Naive thymus-derived CD8-positive, alpha-beta T cell (primary cell): ENCODE results near the gene FBXL17. TPM values are rescaled to one million over a fixed set of nuclear protein-coding genes. Genes with fewer than 3 reads are reported as not detected.
A peak's percentile ranks its signal among the peaks of the same experiment; 100 is the strongest.

Source experiments
- ATAC-seq, 2 donors: fragments of 150-1000 bp; cut with Tn5 transposase in 1 of 2; sonication (Bioruptor Pico), chemical (Tn5 transposase) in 1 of 2; 1 replicate in 1 of 2; 2 replicates in 1 of 2; pipeline ENCODE4 v1.10.0; 2021; ENCODE audit warnings: mild to moderate bottlenecking in 2 of 2, moderate library complexity in 2 of 2
- POLR2A ChIA-PET: fragments of 350-600 bp; sonication (Branson Sonifier 250); formaldehyde crosslinking; loops from one replicate; lab custom pipeline; 2021; ENCODE audit warnings: antibody characterized with exemption; lab: Charles Lee
- DNase-seq, 10 donors: peaks; one replicate each; pipeline versions ENCODE4 v3.0.0 to v3.0.0-alpha.2; 2020 to 2022
- H3K27ac Mint-ChIP-seq, 10 donors: one replicate each; pipeline ENCODE4 v1.8.0; 2020 to 2022; ENCODE audit warnings: mild to moderate bottlenecking in 10 of 10, mixed read lengths in 10 of 10, moderate library complexity in 4 of 10, inconsistent platforms in 1 of 10
- H3K27me3 Mint-ChIP-seq, 5 donors: one replicate each; pipeline ENCODE4 v1.8.0; 2021 to 2022; ENCODE audit warnings: mixed read lengths in 5 of 5
- H3K36me3 Mint-ChIP-seq, 3 donors: one replicate each; pipeline ENCODE4 v1.8.0; 2020 to 2022; ENCODE audit warnings: mixed read lengths in 3 of 3, mild to moderate bottlenecking in 2 of 3, inconsistent platforms in 1 of 3
- H3K4me1 Mint-ChIP-seq, 4 donors: one replicate each; pipeline ENCODE4 v1.8.0; 2021 to 2022; ENCODE audit warnings: mixed read lengths in 4 of 4
- H3K4me3 Mint-ChIP-seq, 10 donors: one replicate each; pipeline ENCODE4 v1.8.0; 2020 to 2022; ENCODE audit warnings: mild to moderate bottlenecking in 10 of 10, mixed read lengths in 10 of 10, moderate library complexity in 6 of 10, inconsistent platforms in 1 of 10
- H3K9me3 Mint-ChIP-seq, 9 donors: one replicate each; pipeline ENCODE4 v1.8.0; 2020 to 2022; ENCODE audit warnings: mixed read lengths in 9 of 9, mild to moderate bottlenecking in 3 of 9, inconsistent platforms in 1 of 9, moderate library complexity in 1 of 9
- polyA plus RNA-seq, 3 donors: library from polyadenylated mRNA; unstranded; fragments of 300-500 nt; fragmentation: Illumina TruSeq; gene quantifications; one replicate each; pipeline ENCODE4 v1.2.3, GENCODE V29; 2021
- total RNA-seq, 8 experiments: library from RNA in 2 of 8; stranded (reverse) in 2 of 8; gene quantifications; one replicate each; pipeline ENCODE4 v1.2.3 and lab custom pipeline; 2021 to 2026

FBXL17 gene
- total and polyA plus RNA-seq, 5 experiments from 2014 or later, result 4.6 to 25.1 (median 5.0) TPM

- Mint-ChIP-seq H3K27me3 (no peaks in the 10 kb centered on the region), H3K9me3 (no peaks in the 10 kb centered on the region), H3K36me3 (peaks cover 0 to 8% (median 7%) of the 10 kb centered on the region in 3 donors), H3K4me1 (peaks cover 0 to 6% (median 3%) of the 10 kb centered on the region in 4 donors), H3K4me3 (no peak overlapping the region), H3K27ac (no peak overlapping the region)
- ATAC-seq (no peak), DNase-seq (no peak)
- POLR2A ChIA-PET, result no interaction called here
Measured at GRCh38 chr5:107917983-107918382, 463.9 kb downstream of the FBXL17 start.

- no peak overlapping the region for H3K27ac Mint-ChIP-seq
- DNase-seq (no peak), ATAC-seq (no peak)
- H3K4me1 Mint-ChIP-seq, result peaks cover 0 to 6% (median 3%) of the 10 kb centered on the region in 4 donors
- POLR2A ChIA-PET, result no interaction called here
- H3K4me3 Mint-ChIP-seq, result no peak overlapping the region
- H3K9me3 Mint-ChIP-seq, result no peaks in the 10 kb centered on the region
- H3K36me3 Mint-ChIP-seq, result peaks cover 0 to 7% (median 7%) of the 10 kb centered on the region in 3 donors
- H3K27me3 Mint-ChIP-seq, result no peaks in the 10 kb centered on the region
Measured at GRCh38 chr5:107916731-107917725, 464.9 kb downstream of the FBXL17 start.

GRCh38 chr5:107915176-107915812, 466.6 kb downstream of the FBXL17 start:
- peak overlapping the region in 1 of 10 donors; percentile 75 for H3K27ac Mint-ChIP-seq
- H3K36me3 Mint-ChIP-seq, result peaks cover 0 to 4% (median 4%) of the 10 kb centered on the region in 3 donors
- POLR2A ChIA-PET, result no interaction called here
- H3K4me1 Mint-ChIP-seq, result peaks cover 0 to 6% (median 3%) of the 10 kb centered on the region in 4 donors
- ATAC-seq (no peak), DNase-seq (no peak)
- no peaks in the 10 kb centered on the region for H3K27me3 Mint-ChIP-seq
- H3K4me3 Mint-ChIP-seq, result no peak overlapping the region
- H3K9me3 Mint-ChIP-seq, result no peaks in the 10 kb centered on the region

- H3K36me3 Mint-ChIP-seq, result peaks cover 0 to 15% (median 10%) of the 10 kb centered on the region in 3 donors
- ATAC-seq, result no peak
- POLR2A ChIA-PET, result no interaction called here
- DNase-seq, result no peak
- no peak overlapping the region for H3K4me3 Mint-ChIP-seq
- H3K4me1 Mint-ChIP-seq, result no peaks in the 10 kb centered on the region
- H3K9me3 Mint-ChIP-seq, result peaks cover 0 to 6% (median 4%) of the 10 kb centered on the region in 9 donors
- H3K27ac Mint-ChIP-seq, result no peak overlapping the region
- H3K27me3 Mint-ChIP-seq, result no peaks in the 10 kb centered on the region
Measured at GRCh38 chr5:107913494-107913893, 468.4 kb downstream of the FBXL17 start.

GRCh38 chr5:107900721-107901120, 481.2 kb downstream of the FBXL17 start:
- no peak for ATAC-seq
- H3K4me1 Mint-ChIP-seq, result peaks cover 0 to 1% (median 0%) of the 10 kb centered on the region in 4 donors
- no peaks in the 10 kb centered on the region for H3K27me3 Mint-ChIP-seq
- H3K36me3 Mint-ChIP-seq, result peaks cover 2 to 26% (median 4%) of the 10 kb centered on the region in 3 donors
- no peak overlapping the region for H3K4me3 Mint-ChIP-seq
- H3K27ac Mint-ChIP-seq, result no peak overlapping the region
- peaks cover 0 to 7% (median 1%) of the 10 kb centered on the region in 9 donors for H3K9me3 Mint-ChIP-seq
- no peak for DNase-seq
- POLR2A ChIA-PET, result no interaction called here

DNA sequence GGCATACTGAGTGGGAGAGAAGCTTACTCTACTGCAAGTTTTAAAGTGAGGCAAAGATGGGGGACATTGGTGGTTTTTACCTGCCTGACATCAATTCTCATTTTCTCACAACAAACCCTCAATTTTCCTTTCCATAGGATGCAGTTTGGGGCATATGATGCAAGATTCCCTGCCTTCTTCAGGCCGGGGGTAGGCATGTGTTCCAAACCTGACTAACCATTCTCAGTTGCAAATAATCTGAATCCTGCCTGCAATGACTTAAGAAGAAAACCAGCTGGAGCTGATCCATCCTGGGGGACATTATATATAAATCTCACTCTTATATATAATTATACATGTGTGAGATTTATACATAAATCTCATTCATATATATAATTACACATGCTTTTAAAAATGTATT, 487.5 kb downstream of the FBXL17 start:
- no peak overlapping the region for H3K4me3 Mint-ChIP-seq
- no peak overlapping the region for H3K27ac Mint-ChIP-seq
- H3K9me3 Mint-ChIP-seq, result peaks cover 0 to 6% (median 0%) of the 10 kb centered on the region in 9 donors
- H3K4me1 Mint-ChIP-seq, result peaks cover 0 to 4% (median under 1%) of the 10 kb centered on the region in 4 donors
- ATAC-seq (no peak), DNase-seq (no peak)
- peaks cover 4 to 23% (median 4%) of the 10 kb centered on the region in 3 donors for H3K36me3 Mint-ChIP-seq
- POLR2A ChIA-PET, result no interaction called here
- H3K27me3 Mint-ChIP-seq, result no peaks in the 10 kb centered on the region

DNA sequence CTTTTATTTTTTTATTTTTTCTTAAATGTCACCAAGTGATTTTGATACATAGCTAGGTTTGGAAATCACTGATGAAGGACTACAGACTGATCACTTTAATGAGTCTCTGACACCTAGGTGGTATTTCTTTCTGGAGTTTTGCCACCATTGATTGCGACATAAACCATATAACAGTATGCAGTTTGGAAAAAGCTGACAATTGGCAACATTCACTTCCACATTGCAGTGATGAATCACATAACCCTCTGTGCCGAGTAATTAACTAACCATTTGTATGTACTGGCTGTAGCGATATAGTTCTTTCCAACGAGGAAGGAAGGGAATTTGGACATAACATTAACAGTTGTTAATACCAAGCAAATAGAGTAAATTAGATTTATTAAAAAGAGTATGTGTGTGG, 488.3 kb downstream of the FBXL17 start:
- POLR2A ChIA-PET, result no interaction called here
- H3K9me3 Mint-ChIP-seq, result no peaks in the 10 kb centered on the region

GRCh38 chr5:107889387-107889786, 492.5 kb downstream of the FBXL17 start:
- no peak for DNase-seq
- POLR2A ChIA-PET, result no interaction called here
- Mint-ChIP-seq H3K4me1 (peaks cover 2 to 24% (median 15%) of the 10 kb centered on the region in 4 donors), H3K4me3 (peak overlapping the region in 1 of 10 donors; percentile 39), H3K27me3 (no peaks in the 10 kb centered on the region), H3K36me3 (peaks cover 0 to 8% (median 2%) of the 10 kb centered on the region in 3 donors), H3K9me3 (no peaks in the 10 kb centered on the region), H3K27ac (no peak overlapping the region)
- ATAC-seq, result no peak

More for the DNA sequence above, 488.3 kb downstream of the FBXL17 start:
- peaks cover 0 to 4% (median 1%) of the 10 kb centered on the region in 4 donors for H3K4me1 Mint-ChIP-seq
- no peaks in the 10 kb centered on the region for H3K27me3 Mint-ChIP-seq
- peaks cover 0 to 16% (median 2%) of the 10 kb centered on the region in 3 donors for H3K36me3 Mint-ChIP-seq
- H3K4me3 Mint-ChIP-seq, result no peak overlapping the region
- ATAC-seq (no peak), DNase-seq (no peak)
- no peak overlapping the region for H3K27ac Mint-ChIP-seq

- peaks cover 0 to 11% (median 2%) of the 10 kb centered on the region in 3 donors for H3K36me3 Mint-ChIP-seq
- POLR2A ChIA-PET, result no interaction called here
- no peak overlapping the region for H3K4me3 Mint-ChIP-seq
- peaks cover 5 to 24% (median 15%) of the 10 kb centered on the region in 4 donors for H3K4me1 Mint-ChIP-seq
- H3K9me3 Mint-ChIP-seq, result no peaks in the 10 kb centered on the region
- H3K27ac Mint-ChIP-seq, result no peak overlapping the region
- DNase-seq (no peak), ATAC-seq (no peak)
- no peaks in the 10 kb centered on the region for H3K27me3 Mint-ChIP-seq
Measured at GRCh38 chr5:107888541-107888940, 493.4 kb downstream of the FBXL17 start.

DNA sequence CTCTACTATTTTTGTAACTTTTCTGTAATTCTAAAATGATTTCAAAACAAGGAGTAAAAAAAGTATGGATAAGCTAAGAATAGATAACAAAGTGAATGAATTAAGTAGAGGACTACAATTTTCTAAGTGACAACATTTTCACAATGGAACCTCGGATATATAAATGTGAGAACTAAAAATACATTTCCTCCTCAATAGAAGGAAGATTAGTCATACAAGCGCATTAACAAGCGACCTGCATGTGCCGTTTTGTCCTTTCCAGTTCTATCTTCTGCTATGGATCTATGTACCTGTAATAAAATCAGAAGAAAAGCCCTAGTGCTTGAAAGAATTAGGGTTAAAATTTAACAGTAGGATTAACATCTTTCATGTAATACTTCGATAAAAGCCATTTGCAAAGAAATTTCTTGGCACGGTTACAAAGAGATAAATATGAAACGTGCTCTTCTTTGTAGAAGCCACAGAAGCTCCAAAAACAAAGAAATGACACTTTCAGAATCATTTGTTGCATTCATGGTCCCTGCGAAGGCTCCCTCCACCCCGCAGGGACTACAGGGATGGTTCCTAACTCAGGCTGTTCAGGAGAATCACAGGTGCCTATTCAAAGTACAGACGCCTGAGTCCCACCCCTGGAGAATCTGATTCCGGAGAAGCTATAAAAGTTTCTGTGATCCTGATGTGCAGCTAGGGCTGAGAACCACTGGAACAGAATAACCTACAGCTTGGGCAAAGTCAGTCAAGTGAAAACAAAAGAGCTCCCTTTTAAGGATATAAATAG, 494.5 kb downstream of the FBXL17 start:
- no peak for DNase-seq
- peaks cover 5 to 24% (median 15%) of the 10 kb centered on the region in 4 donors for H3K4me1 Mint-ChIP-seq
- H3K9me3 Mint-ChIP-seq, result no peaks in the 10 kb centered on the region
- no peak for ATAC-seq
- peak overlapping the region in 2 of 10 donors; percentile 7 to 38 for H3K4me3 Mint-ChIP-seq
- peak overlapping the region in 1 of 10 donors; percentile 12 for H3K27ac Mint-ChIP-seq
- POLR2A ChIA-PET, result no interaction called here
- no peaks in the 10 kb centered on the region for H3K27me3 Mint-ChIP-seq
- H3K36me3 Mint-ChIP-seq, result peaks cover 0 to 14% (median 2%) of the 10 kb centered on the region in 3 donors

DNA sequence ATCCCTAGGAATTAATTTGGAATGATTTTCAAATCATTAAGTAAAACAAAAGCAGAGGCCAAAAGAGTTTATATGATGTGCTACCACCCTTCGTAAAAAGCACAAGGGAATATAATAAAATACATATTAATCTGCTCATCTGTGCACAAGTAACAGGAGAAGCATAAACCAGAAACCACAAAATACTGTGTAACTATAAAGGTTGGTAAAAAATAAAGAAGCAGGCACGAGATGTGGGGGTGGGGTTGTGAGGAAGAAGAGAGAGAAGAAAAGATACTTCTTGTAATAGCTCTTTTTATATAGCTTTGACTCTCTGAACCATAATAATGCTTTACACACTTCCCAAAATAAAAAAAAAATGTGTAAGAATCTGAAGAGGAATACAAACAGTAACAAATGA, 496.3 kb downstream of the FBXL17 start:
- H3K27ac Mint-ChIP-seq, result no peak overlapping the region
- H3K36me3 Mint-ChIP-seq, result peaks cover 0 to 23% (median 11%) of the 10 kb centered on the region in 3 donors
- ATAC-seq, result no peak
- POLR2A ChIA-PET, result interaction anchor here (0.5 kb wide), 1 partner anchor 1524 kb away, joined by 3 read pairs; no protein-coding TSS in a partner anchor
- H3K27me3 Mint-ChIP-seq, result no peaks in the 10 kb centered on the region
- H3K9me3 Mint-ChIP-seq, result no peaks in the 10 kb centered on the region
- no peak overlapping the region for H3K4me3 Mint-ChIP-seq
- H3K4me1 Mint-ChIP-seq, result peaks cover 5 to 24% (median 14%) of the 10 kb centered on the region in 4 donors
- DNase-seq, result no peak

- POLR2A ChIA-PET, result no interaction called here
- no peaks in the 10 kb centered on the region for H3K27me3 Mint-ChIP-seq
- H3K36me3 Mint-ChIP-seq, result peaks cover 0 to 30% (median 18%) of the 10 kb centered on the region in 3 donors
- no peaks in the 10 kb centered on the region for H3K9me3 Mint-ChIP-seq
- ATAC-seq, result no peak
- H3K4me1 Mint-ChIP-seq, result peaks cover 5 to 24% (median 14%) of the 10 kb centered on the region in 4 donors
- H3K27ac Mint-ChIP-seq, result no peak overlapping the region
- no peak for DNase-seq
- H3K4me3 Mint-ChIP-seq, result no peak overlapping the region
Measured at GRCh38 chr5:107884871-107885270, 497.0 kb downstream of the FBXL17 start.
